GM21529 (cell line): Measurements from ENCODE around the gene GNAO1.

Source experiments
- ATAC-seq: cut with Tn5 transposase; IDR thresholded peaks from one replicate; pipeline ENCODE4 v1.9.1; 2021; ENCODE audit not compliant: unreplicated experiment

GNAO1 gene

GRCh38 chr16:56344518-56345405, 153.5 kb downstream of the GNAO1 start:
- ATAC-seq: no peak

GRCh38 chr16:56345406-56346050, 154.2 kb downstream of the GNAO1 start:
- no peak for ATAC-seq

- ATAC-seq: no peak
Measured at GRCh38 chr16:56346131-56346890, 155.0 kb downstream of the GNAO1 start.

GRCh38 chr16:56347166-56347565, 155.9 kb downstream of the GNAO1 start:
- no peak for ATAC-seq

- no peak for ATAC-seq
Measured at GRCh38 chr16:56347670-56348069, 156.4 kb downstream of the GNAO1 start.

GRCh38 chr16:56348168-56349085, 157.1 kb downstream of the GNAO1 start:
- ATAC-seq: no peak

GRCh38 chr16:56349086-56349415, 157.8 kb downstream of the GNAO1 start:
- no peak for ATAC-seq

GRCh38 chr16:56349711-56350161, 158.4 kb downstream of the GNAO1 start:
- no peak for ATAC-seq

GRCh38 chr16:56350491-56351405, 159.5 kb downstream of the GNAO1 start:
- no peak for ATAC-seq

GRCh38 chr16:56351481-56351880, 160.2 kb downstream of the GNAO1 start:
- ATAC-seq: no peak

- no peak for ATAC-seq
Measured at GRCh38 chr16:56352351-56353053, 161.2 kb downstream of the GNAO1 start.

GRCh38 chr16:56353054-56353921, 162.0 kb downstream of the GNAO1 start:
- ATAC-seq: no peak

GRCh38 chr16:56354016-56354415, 162.7 kb downstream of the GNAO1 start:
- ATAC-seq: no peak

- ATAC-seq: no peak
Measured at GRCh38 chr16:56354746-56355145, 163.5 kb downstream of the GNAO1 start.

GRCh38 chr16:56355221-56355620, 163.9 kb downstream of the GNAO1 start:
- no peak for ATAC-seq

GRCh38 chr16:56355786-56356275, 164.5 kb downstream of the GNAO1 start:
- ATAC-seq: no peak

- ATAC-seq: peak; percentile 89
Measured at GRCh38 chr16:56356276-56357240, 165.3 kb downstream of the GNAO1 start.
